ENCODE measurements around the gene DNAJC3. TPM values are rescaled to one million over a fixed set of nuclear protein-coding genes. Genes with fewer than 3 reads are reported as not detected.
A peak's percentile ranks its signal among the peaks of the same experiment; 100 is the strongest.

DNAJC3 gene, protein sequence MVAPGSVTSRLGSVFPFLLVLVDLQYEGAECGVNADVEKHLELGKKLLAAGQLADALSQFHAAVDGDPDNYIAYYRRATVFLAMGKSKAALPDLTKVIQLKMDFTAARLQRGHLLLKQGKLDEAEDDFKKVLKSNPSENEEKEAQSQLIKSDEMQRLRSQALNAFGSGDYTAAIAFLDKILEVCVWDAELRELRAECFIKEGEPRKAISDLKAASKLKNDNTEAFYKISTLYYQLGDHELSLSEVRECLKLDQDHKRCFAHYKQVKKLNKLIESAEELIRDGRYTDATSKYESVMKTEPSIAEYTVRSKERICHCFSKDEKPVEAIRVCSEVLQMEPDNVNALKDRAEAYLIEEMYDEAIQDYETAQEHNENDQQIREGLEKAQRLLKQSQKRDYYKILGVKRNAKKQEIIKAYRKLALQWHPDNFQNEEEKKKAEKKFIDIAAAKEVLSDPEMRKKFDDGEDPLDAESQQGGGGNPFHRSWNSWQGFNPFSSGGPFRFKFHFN
- 5.8 and 8.2 TPM in 2 replicates for polyA plus RNA-seq (2012; rRNA removed)
- polyA plus RNA-seq (2012; cell fraction: cytosol; rRNA removed) = 8.7 and 9.4 TPM in 2 replicates
- polyA plus RNA-seq (2012; cell fraction: nucleus; rRNA removed) = 2.3 and 5.1 TPM in 2 replicates

DNA sequence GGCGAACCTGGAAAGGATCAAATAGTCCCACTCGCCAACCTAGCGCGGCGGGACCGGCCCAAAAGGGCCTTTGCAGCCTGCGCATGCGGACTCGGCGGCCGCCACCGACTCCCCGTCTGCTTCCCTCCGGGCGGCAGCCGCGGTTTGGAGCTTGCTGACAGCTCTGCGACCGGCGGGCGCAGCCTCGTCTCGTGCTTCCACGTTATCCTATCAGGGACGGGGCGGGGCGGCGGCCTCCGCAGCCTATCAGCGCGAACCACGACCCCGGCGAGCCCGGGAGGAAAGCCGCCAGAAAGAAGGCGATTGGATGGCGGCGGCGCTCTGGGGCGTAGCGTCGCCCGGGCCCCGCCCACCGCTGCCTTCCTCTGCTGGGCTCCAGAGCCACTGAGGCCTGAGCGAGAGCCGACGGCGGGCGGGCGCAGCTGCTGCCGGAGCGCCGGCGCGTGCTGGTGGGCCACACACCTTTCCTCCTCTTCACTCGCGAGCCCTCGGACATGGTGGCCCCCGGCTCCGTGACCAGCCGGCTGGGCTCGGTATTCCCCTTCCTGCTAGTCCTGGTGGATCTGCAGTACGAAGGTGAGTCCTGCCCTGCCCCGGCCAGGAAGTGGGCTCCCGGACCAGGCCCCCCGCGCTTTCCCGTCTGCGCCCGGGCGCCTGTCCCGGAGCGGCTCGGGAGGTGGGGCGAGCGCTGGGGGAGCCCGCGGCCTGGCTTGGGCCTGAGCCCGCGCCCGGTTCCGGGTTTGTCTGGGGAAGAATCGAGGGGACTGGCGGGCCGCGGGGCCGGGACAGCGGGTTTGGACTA lies at the start of gene DNAJC3:
TSS of gene DNAJC3 (plus strand) at position 378 of the 802 bp plus-strand sequence. CDS start at position 495, 117 bp downstream.
- Histone ChIP-seq H3F3A (replicated peaks; ENCODE audit: insufficient read depth) (peaks cover 12% of the 10 kb centered on the region), H3K9ac (peak within 1 kb of the TSS; percentile 78), H3K79me2 (ENCODE audit: insufficient read depth) (peaks cover 51% of the 10 kb centered on the region), H3K4me3 (ENCODE audit: low read depth in 2 of 2, low read length in 1 of 2) (peak within 1 kb of the TSS; percentile 86 to 96), H3K4me2 (peak within 1 kb of the TSS; percentile 81), H3K4me1 (ENCODE audit: control insufficient read depth in 1 of 2, insufficient read depth in 2 of 2, low read depth in 1 of 2, low read length in 1 of 2) (peaks cover 6% of the 10 kb centered on the region in 2 experiments; a peak in 3 of 4 replicates), H3K9me3 (peaks cover 5% of the 10 kb centered on the region; the same call in 1 of the 2 replicates), H3K9me2 (no peaks in the 10 kb centered on the region), H4K20me1 (ENCODE audit: insufficient read depth) (peaks cover 24% of the 10 kb centered on the region; the same call in 1 of the 2 replicates), H2AFZ (ENCODE audit: low read depth) (peak within 1 kb of the TSS; percentile 100), H3K27me3 (ENCODE audit: insufficient read depth) (no peaks in the 10 kb centered on the region), H3K36me3 (replicated peaks in 1 of 2; ENCODE audit: control insufficient read depth in 1 of 2, insufficient read depth in 2 of 2, low read length in 1 of 2) (peaks cover 2 to 5% of the 10 kb centered on the region in 2 experiments), H3K27ac (ENCODE audit: low read depth in 2 of 2, low read length in 1 of 2) (peak within 1 kb of the TSS; percentile 82 to 94)
- 1% methylated on average over 32 of the region's 90 CpGs for WGBS (ENCODE audit: low lambda C conversion rate)
- ChIA-PET POLR2A (interaction anchor here (0.7 to 1.2 kb wide), 3 partner anchors 33 to 123 kb away, joined by 3 to 4 read pairs (median 3); partner anchors contain the start of gene DZIP1), CTCF (interaction anchor here (0.7 to 1.1 kb wide), 5 partner anchors 14 to 157 kb away, joined by 3 to 4 read pairs (median 3); no protein-coding TSS in a partner anchor)
- peak; percentile 98 for DNase-seq
- TF ChIP-seq RCOR1 (IDR thresholded peaks at IDR 0.05; ENCODE audit: low read length) = no peak
- no peak for TF ChIP-seq EP300 (IDR thresholded peaks at IDR 0.05; ENCODE audit: borderline replicate concordance in 1 of 2, low read depth in 1 of 2, low read length in 1 of 2)
- no peak for TF ChIP-seq FOSL2 (IDR thresholded peaks at IDR 0.05; ENCODE audit: borderline replicate concordance, low read depth)
- no peak for TF ChIP-seq CTCF (IDR thresholded peaks at IDR 0.05)
- no peak for TF ChIP-seq FOXM1 (IDR thresholded peaks at IDR 0.05; ENCODE audit: low read depth)
- TF ChIP-seq SMC3 (IDR thresholded peaks at IDR 0.05; ENCODE audit: low read depth, low read length) = no peak
- TF ChIP-seq, protein P1, sequence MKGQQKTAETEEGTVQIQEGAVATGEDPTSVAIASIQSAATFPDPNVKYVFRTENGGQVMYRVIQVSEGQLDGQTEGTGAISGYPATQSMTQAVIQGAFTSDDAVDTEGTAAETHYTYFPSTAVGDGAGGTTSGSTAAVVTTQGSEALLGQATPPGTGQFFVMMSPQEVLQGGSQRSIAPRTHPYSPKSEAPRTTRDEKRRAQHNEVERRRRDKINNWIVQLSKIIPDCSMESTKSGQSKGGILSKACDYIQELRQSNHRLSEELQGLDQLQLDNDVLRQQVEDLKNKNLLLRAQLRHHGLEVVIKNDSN (IDR thresholded peaks at IDR 0.05; ENCODE audit: borderline replicate concordance, low read depth) = peak; percentile 48
- TF ChIP-seq USF2 (IDR thresholded peaks at IDR 0.05; ENCODE audit: borderline replicate concordance, low read depth, low read length) = no peak
- TF ChIP-seq ZBTB33 (IDR thresholded peaks at IDR 0.05; ENCODE audit: borderline replicate concordance, low read depth) = no peak
- peak; percentile 80 for TF ChIP-seq NRF1 (IDR thresholded peaks at IDR 0.05; ENCODE audit: low read depth, low read length)
- peak; percentile 44; the same call in 1 of the 2 replicates for TF ChIP-seq RFX5 (IDR thresholded peaks at IDR 0.05; ENCODE audit: low read length)
- no peak for TF ChIP-seq RAD21 (IDR thresholded peaks at IDR 0.05; ENCODE audit: low read length)
- TF ChIP-seq ELF1 (IDR thresholded peaks at IDR 0.05) = peak; percentile 43; the same call in 1 of the 2 replicates
- TF ChIP-seq YY1 (IDR thresholded peaks at IDR 0.05; ENCODE audit: low read depth) = no peak
- peak; percentile 11; the same call in 1 of the 2 replicates for TF ChIP-seq TCF12 (IDR thresholded peaks at IDR 0.05)
- TF ChIP-seq NFIC (IDR thresholded peaks at IDR 0.05; ENCODE audit: borderline replicate concordance) = no peak
- no peak for TF ChIP-seq RXRA (IDR thresholded peaks at IDR 0.05; ENCODE audit: borderline replicate concordance, low read depth)
- TF ChIP-seq TAF1 (IDR thresholded peaks at IDR 0.05; ENCODE audit: borderline replicate concordance, low read depth, low read length) = peak; percentile 81
- no peak; the same call in 1 of the 2 replicates for TF ChIP-seq GABPA (IDR thresholded peaks at IDR 0.05; ENCODE audit: low read depth)
- peak; percentile 88 for TF ChIP-seq SIN3A (IDR thresholded peaks at IDR 0.05; ENCODE audit: borderline replicate concordance, low read depth, low read length)
- TF ChIP-seq TEAD4 (IDR thresholded peaks at IDR 0.05; ENCODE audit: borderline replicate concordance, insufficient read depth) = no peak
- TF ChIP-seq JUND (IDR thresholded peaks at IDR 0.05) = no peak
- TF ChIP-seq, protein P2, sequence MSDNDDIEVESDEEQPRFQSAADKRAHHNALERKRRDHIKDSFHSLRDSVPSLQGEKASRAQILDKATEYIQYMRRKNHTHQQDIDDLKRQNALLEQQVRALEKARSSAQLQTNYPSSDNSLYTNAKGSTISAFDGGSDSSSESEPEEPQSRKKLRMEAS (IDR thresholded peaks at IDR 0.05; ENCODE audit: low read depth) = peak; percentile 82
- TF ChIP-seq, protein P3, sequence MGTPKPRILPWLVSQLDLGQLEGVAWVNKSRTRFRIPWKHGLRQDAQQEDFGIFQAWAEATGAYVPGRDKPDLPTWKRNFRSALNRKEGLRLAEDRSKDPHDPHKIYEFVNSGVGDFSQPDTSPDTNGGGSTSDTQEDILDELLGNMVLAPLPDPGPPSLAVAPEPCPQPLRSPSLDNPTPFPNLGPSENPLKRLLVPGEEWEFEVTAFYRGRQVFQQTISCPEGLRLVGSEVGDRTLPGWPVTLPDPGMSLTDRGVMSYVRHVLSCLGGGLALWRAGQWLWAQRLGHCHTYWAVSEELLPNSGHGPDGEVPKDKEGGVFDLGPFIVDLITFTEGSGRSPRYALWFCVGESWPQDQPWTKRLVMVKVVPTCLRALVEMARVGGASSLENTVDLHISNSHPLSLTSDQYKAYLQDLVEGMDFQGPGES (IDR thresholded peaks at IDR 0.05; ENCODE audit: low read depth, low read length) = no peak
